ENCODE data around the gene CLN5. TPM values are rescaled to one million over a fixed set of nuclear protein-coding genes. Genes with fewer than 3 reads are reported as not detected.

CLN5 gene
- total RNA-seq, 1 experiment from 2014 or later, result 7.7 TPM

GRCh38 chr13:77014906-77015685 is 23.2 kb downstream of the CLN5 start:
- peaks cover 57% of the 10 kb centered on the region for H3K36me3 ChIP-seq (ENCODE audit: low read depth, low read length)
- H4K20me1 ChIP-seq (ENCODE audit: low read length), result 0 out of 2 replicates have a peak, but pooled peaks cover 8% of the 10 kb centered on the region
- no peak for TF ChIP-seq CTCF (conservative IDR thresholded peaks at IDR 0.05; ENCODE audit: low read depth, low read length)
- TF ChIP-seq EZH2phosphoT487 (IDR thresholded peaks at IDR 0.05; ENCODE audit: borderline replicate concordance, low read length), result no peak
- no peak for TF ChIP-seq EZH2 (IDR thresholded peaks at IDR 0.05; ENCODE audit: low read length, unreplicated experiment)
- no peak overlapping the region for H3K9ac ChIP-seq (ENCODE audit: low read length)
- intact Hi-C loops (cut with micrococcal nuclease), result no loop called here
- POLR2A ChIA-PET (ENCODE audit: unreplicated experiment), result no interaction called here
- no peak for ATAC-seq
- H3K4me3 ChIP-seq (ENCODE audit: low read length), result no peak overlapping the region
- H3K79me2 ChIP-seq (ENCODE audit: low read length), result peaks cover 27% of the 10 kb centered on the region
- H2AFZ ChIP-seq (ENCODE audit: low read length), result no peak overlapping the region
- DNase-seq, result no peak
- H3K27me3 ChIP-seq (ENCODE audit: low read length), result no peaks in the 10 kb centered on the region
- no TSS peak for BruUV-seq (replicated peaks)
- no peaks in the 10 kb centered on the region for H3K4me1 ChIP-seq (ENCODE audit: insufficient read depth, low read length)
- H3K27ac ChIP-seq (ENCODE audit: low read length), result no peak overlapping the region
- CTCF ChIA-PET, result no interaction called here
- no peaks in the 10 kb centered on the region for H3F3A ChIP-seq (ENCODE audit: low read length, unreplicated experiment)
- no peaks in the 10 kb centered on the region for H3K9me3 ChIP-seq (ENCODE audit: low read length)
- no peak overlapping the region for H3K4me2 ChIP-seq (ENCODE audit: low read length)
- no peaks in the 10 kb centered on the region for H3K9me2 ChIP-seq (replicated peaks; ENCODE audit: low read length)

- intact Hi-C loops (cut with micrococcal nuclease), result no loop called here
- Histone ChIP-seq H3K4me1 (ENCODE audit: insufficient read depth, low read length) (no peaks in the 10 kb centered on the region), H3K9me2 (replicated peaks; ENCODE audit: low read length) (no peaks in the 10 kb centered on the region), H3K36me3 (ENCODE audit: low read depth, low read length) (peaks cover 51% of the 10 kb centered on the region), H3K27me3 (ENCODE audit: low read length) (no peaks in the 10 kb centered on the region), H2AFZ (ENCODE audit: low read length) (no peak overlapping the region), H3F3A (ENCODE audit: low read length, unreplicated experiment) (no peaks in the 10 kb centered on the region), H4K20me1 (ENCODE audit: low read length) (peaks cover 17% of the 10 kb centered on the region; the same call in 1 of the 2 replicates), H3K4me3 (ENCODE audit: low read length) (no peak overlapping the region), H3K79me2 (ENCODE audit: low read length) (peaks cover 40% of the 10 kb centered on the region), H3K27ac (ENCODE audit: low read length) (no peak overlapping the region), H3K9me3 (ENCODE audit: low read length) (no peaks in the 10 kb centered on the region), H3K9ac (ENCODE audit: low read length) (no peak overlapping the region), H3K4me2 (ENCODE audit: low read length) (no peak overlapping the region)
- ATAC-seq, result no peak
- CTCF ChIA-PET, result interaction anchor here (0.7 kb wide), 1 partner anchor 192 kb away, joined by 3 read pairs; no protein-coding TSS in a partner anchor
- no peak for TF ChIP-seq EZH2 (IDR thresholded peaks at IDR 0.05; ENCODE audit: low read length, unreplicated experiment)
- no peak for TF ChIP-seq EZH2phosphoT487 (IDR thresholded peaks at IDR 0.05; ENCODE audit: borderline replicate concordance, low read length)
- no peak for TF ChIP-seq CTCF (conservative IDR thresholded peaks at IDR 0.05; ENCODE audit: low read depth, low read length)
- no peak for DNase-seq
- BruUV-seq (replicated peaks), result no TSS peak
- POLR2A ChIA-PET (ENCODE audit: unreplicated experiment), result no interaction called here
Observed at GRCh38 chr13:77016251-77016812, 24.5 kb downstream of the CLN5 start.

All from PC-3 (cell line).